Measurements from ENCODE around the gene CSF2RB.

Gene CSF2RB

GRCh38 chr22:36968249-36968964 is 55.0 kb downstream of the CSF2RB start:
- DNase-seq = no peak
- H3K36me3 ChIP-seq = no peaks in the 10 kb centered on the region
- peaks cover 68% of the 10 kb centered on the region for H3K27me3 ChIP-seq (ENCODE audit: insufficient read depth, low read depth, severe bottlenecking)
- TF ChIP-seq CTCF (IDR thresholded peaks at IDR 0.05; ENCODE audit: low read depth, low read length) = no peak
- H3K27ac ChIP-seq = no peak overlapping the region
- no peak overlapping the region for H3K4me3 ChIP-seq (ENCODE audit: low read depth, low read length)
- no peaks in the 10 kb centered on the region for H3K9me3 ChIP-seq (ENCODE audit: severe bottlenecking)

- no peak for DNase-seq
- Histone ChIP-seq H3K27me3 (ENCODE audit: insufficient read depth, low read depth, severe bottlenecking) (peaks cover 80% of the 10 kb centered on the region), H3K4me3 (ENCODE audit: low read depth, low read length) (no peak overlapping the region), H3K36me3 (no peaks in the 10 kb centered on the region), H3K27ac (no peak overlapping the region), H3K9me3 (ENCODE audit: severe bottlenecking) (no peaks in the 10 kb centered on the region)
- TF ChIP-seq CTCF (IDR thresholded peaks at IDR 0.05; ENCODE audit: low read depth, low read length) = no peak
Observed at GRCh38 chr22:36971341-36972125, 58.1 kb downstream of the CSF2RB start.

GRCh38 chr22:36976606-36977005 is 63.2 kb downstream of the CSF2RB start:
- Histone ChIP-seq H3K27ac (no peak overlapping the region), H3K27me3 (ENCODE audit: insufficient read depth, low read depth, severe bottlenecking) (peaks cover 61% of the 10 kb centered on the region), H3K36me3 (no peaks in the 10 kb centered on the region), H3K9me3 (ENCODE audit: severe bottlenecking) (no peaks in the 10 kb centered on the region), H3K4me3 (ENCODE audit: low read depth, low read length) (no peak overlapping the region)
- TF ChIP-seq CTCF (IDR thresholded peaks at IDR 0.05; ENCODE audit: low read depth, low read length) = no peak
- DNase-seq = no peak

GRCh38 chr22:36977401-36977861 is 64.0 kb downstream of the CSF2RB start:
- peak; percentile 90 for DNase-seq
- Histone ChIP-seq H3K27ac (no peak overlapping the region), H3K4me3 (ENCODE audit: low read depth, low read length) (peak overlapping the region; percentile 48), H3K9me3 (ENCODE audit: severe bottlenecking) (no peaks in the 10 kb centered on the region), H3K27me3 (ENCODE audit: insufficient read depth, low read depth, severe bottlenecking) (peaks cover 53% of the 10 kb centered on the region), H3K36me3 (no peaks in the 10 kb centered on the region)
- TF ChIP-seq CTCF (IDR thresholded peaks at IDR 0.05; ENCODE audit: low read depth, low read length) = peak; percentile 92

- TF ChIP-seq CTCF (IDR thresholded peaks at IDR 0.05; ENCODE audit: low read depth, low read length) = peak; percentile 83
- Histone ChIP-seq H3K27ac (no peak overlapping the region), H3K36me3 (no peaks in the 10 kb centered on the region), H3K27me3 (ENCODE audit: insufficient read depth, low read depth, severe bottlenecking) (peaks cover 46% of the 10 kb centered on the region), H3K4me3 (ENCODE audit: low read depth, low read length) (peak overlapping the region; percentile 48), H3K9me3 (ENCODE audit: severe bottlenecking) (no peaks in the 10 kb centered on the region)
- DNase-seq = peak; percentile 89
Observed at GRCh38 chr22:36977947-36978660, 64.7 kb downstream of the CSF2RB start.

All from WERI-Rb-1 (cell line).